ENCODE data around the gene TET1. TPM values are rescaled to one million over a fixed set of nuclear protein-coding genes. Genes with fewer than 3 reads are reported as not detected.
A peak's percentile ranks its signal among the peaks of the same experiment; 100 is the strongest.

The TET1 gene
- total RNA-seq, 1 experiment from 2014 or later: 2.4 TPM

GRCh38 chr10:68600041-68600778 lies 40.1 kb downstream of the TET1 start:
- H3K27ac ChIP-seq: no peak overlapping the region
- no peaks in the 10 kb centered on the region for H3K79me2 ChIP-seq (ENCODE audit: low read depth)
- peak overlapping the region; percentile 83 for H3K4me2 ChIP-seq
- ChIA-PET POLR2A (ENCODE audit: unreplicated experiment) (interaction anchor here (0.8 to 1.0 kb wide), 2 partner anchors 40 to 43 kb away, joined by 5 to 8 read pairs; partner anchors contain the start of gene TET1), CTCF (no interaction called here)
- H3K9me2 ChIP-seq (ENCODE audit: insufficient read depth): no peaks in the 10 kb centered on the region
- peak; percentile 57 to 67 for DNase-seq
- intact Hi-C loops (cut with micrococcal nuclease; ENCODE audit: unreplicated experiment): loop anchor here (1.0 to 2.0 kb wide), 2 partner anchors 40 to 73 kb away; partner anchors contain the start of genes SLC25A16 and TET1
- no peaks in the 10 kb centered on the region for H3K9me3 ChIP-seq (ENCODE audit: insufficient read depth, low read depth)
- TF ChIP-seq CTCF (conservative IDR thresholded peaks at IDR 0.05) (no peak), EZH2 (IDR thresholded peaks at IDR 0.05; ENCODE audit: low read depth) (no peak)
- H3F3A ChIP-seq (ENCODE audit: insufficient read depth, low read depth): 0 out of 2 replicates have a peak, but pooled peaks cover 2% of the 10 kb centered on the region
- BruUV-seq (replicated peaks): no TSS peak
- H4K20me1 ChIP-seq (ENCODE audit: insufficient read depth): no peaks in the 10 kb centered on the region
- H3K27me3 ChIP-seq (ENCODE audit: insufficient read depth, low read depth): no peaks in the 10 kb centered on the region
- H3K4me3 ChIP-seq: peak overlapping the region; percentile 53
- peak overlapping the region; percentile 77 for H2AFZ ChIP-seq
- H3K36me3 ChIP-seq (ENCODE audit: low read depth): no peaks in the 10 kb centered on the region
- peaks cover 11% of the 10 kb centered on the region for H3K4me1 ChIP-seq (replicated peaks; ENCODE audit: insufficient read depth)

- BruUV-seq (replicated peaks): no TSS peak
- Histone ChIP-seq H3F3A (ENCODE audit: insufficient read depth, low read depth) (no peaks in the 10 kb centered on the region), H3K9me2 (ENCODE audit: insufficient read depth) (no peaks in the 10 kb centered on the region), H3K4me2 (no peak overlapping the region), H3K36me3 (ENCODE audit: low read depth) (no peaks in the 10 kb centered on the region), H3K27ac (no peak overlapping the region), H3K9me3 (ENCODE audit: insufficient read depth, low read depth) (no peaks in the 10 kb centered on the region), H3K79me2 (ENCODE audit: low read depth) (no peaks in the 10 kb centered on the region), H3K4me1 (replicated peaks; ENCODE audit: insufficient read depth) (peaks cover 11% of the 10 kb centered on the region), H3K27me3 (ENCODE audit: insufficient read depth, low read depth) (no peaks in the 10 kb centered on the region), H2AFZ (no peak overlapping the region), H3K4me3 (no peak overlapping the region), H4K20me1 (ENCODE audit: insufficient read depth) (no peaks in the 10 kb centered on the region)
- TF ChIP-seq CTCF (conservative IDR thresholded peaks at IDR 0.05) (no peak), EZH2 (IDR thresholded peaks at IDR 0.05; ENCODE audit: low read depth) (no peak)
- CTCF ChIA-PET: no interaction called here
- POLR2A ChIA-PET (ENCODE audit: unreplicated experiment): no interaction called here
- no peak for DNase-seq
- intact Hi-C loops (cut with micrococcal nuclease; ENCODE audit: unreplicated experiment): loop anchor here (2.0 kb wide), 1 partner anchor 75 kb away; the partner anchor contains the start of gene SLC25A16
Observed at GRCh38 chr10:68601501-68602265, 41.5 kb downstream of the TET1 start.

- intact Hi-C loops (cut with micrococcal nuclease; ENCODE audit: unreplicated experiment): no loop called here
- ChIA-PET CTCF (no interaction called here), POLR2A (ENCODE audit: unreplicated experiment) (no interaction called here)
- no peak overlapping the region for H2AFZ ChIP-seq
- BruUV-seq (replicated peaks): no TSS peak
- no peaks in the 10 kb centered on the region for H4K20me1 ChIP-seq (ENCODE audit: insufficient read depth)
- H3K79me2 ChIP-seq (ENCODE audit: low read depth): no peaks in the 10 kb centered on the region
- H3K4me2 ChIP-seq: no peak overlapping the region
- no peaks in the 10 kb centered on the region for H3K9me2 ChIP-seq (ENCODE audit: insufficient read depth)
- H3K4me3 ChIP-seq: no peak overlapping the region
- no peaks in the 10 kb centered on the region for H3F3A ChIP-seq (ENCODE audit: insufficient read depth, low read depth)
- no peaks in the 10 kb centered on the region for H3K9me3 ChIP-seq (ENCODE audit: insufficient read depth, low read depth)
- no peaks in the 10 kb centered on the region for H3K36me3 ChIP-seq (ENCODE audit: low read depth)
- TF ChIP-seq EZH2 (IDR thresholded peaks at IDR 0.05; ENCODE audit: low read depth): no peak
- H3K27me3 ChIP-seq (ENCODE audit: insufficient read depth, low read depth): no peaks in the 10 kb centered on the region
- peaks cover 11% of the 10 kb centered on the region for H3K4me1 ChIP-seq (replicated peaks; ENCODE audit: insufficient read depth)
- H3K27ac ChIP-seq: no peak overlapping the region
- DNase-seq: no peak
Observed at GRCh38 chr10:68602434-68602833, 42.3 kb downstream of the TET1 start.

Measured in PC-9 (cell line).